CD4-positive, alpha-beta T cell treated with Interleukin-10 for 1 hour (primary cell): ENCODE data around the gene ATF7IP2.
"Not testable (repeated sequence)": the region's sequence is repeated elsewhere in the genome, so short reads cannot be mapped to it uniquely, and the experiment has no call there.

Experiments
- DNase-seq: peaks from one replicate; pipeline ENCODE4 v3.0.0-alpha.2; 2020

Gene ATF7IP2, protein sequence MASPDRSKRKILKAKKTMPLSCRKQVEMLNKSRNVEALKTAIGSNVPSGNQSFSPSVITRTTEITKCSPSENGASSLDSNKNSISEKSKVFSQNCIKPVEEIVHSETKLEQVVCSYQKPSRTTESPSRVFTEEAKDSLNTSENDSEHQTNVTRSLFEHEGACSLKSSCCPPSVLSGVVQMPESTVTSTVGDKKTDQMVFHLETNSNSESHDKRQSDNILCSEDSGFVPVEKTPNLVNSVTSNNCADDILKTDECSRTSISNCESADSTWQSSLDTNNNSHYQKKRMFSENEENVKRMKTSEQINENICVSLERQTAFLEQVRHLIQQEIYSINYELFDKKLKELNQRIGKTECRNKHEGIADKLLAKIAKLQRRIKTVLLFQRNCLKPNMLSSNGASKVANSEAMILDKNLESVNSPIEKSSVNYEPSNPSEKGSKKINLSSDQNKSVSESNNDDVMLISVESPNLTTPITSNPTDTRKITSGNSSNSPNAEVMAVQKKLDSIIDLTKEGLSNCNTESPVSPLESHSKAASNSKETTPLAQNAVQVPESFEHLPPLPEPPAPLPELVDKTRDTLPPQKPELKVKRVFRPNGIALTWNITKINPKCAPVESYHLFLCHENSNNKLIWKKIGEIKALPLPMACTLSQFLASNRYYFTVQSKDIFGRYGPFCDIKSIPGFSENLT

DNA sequence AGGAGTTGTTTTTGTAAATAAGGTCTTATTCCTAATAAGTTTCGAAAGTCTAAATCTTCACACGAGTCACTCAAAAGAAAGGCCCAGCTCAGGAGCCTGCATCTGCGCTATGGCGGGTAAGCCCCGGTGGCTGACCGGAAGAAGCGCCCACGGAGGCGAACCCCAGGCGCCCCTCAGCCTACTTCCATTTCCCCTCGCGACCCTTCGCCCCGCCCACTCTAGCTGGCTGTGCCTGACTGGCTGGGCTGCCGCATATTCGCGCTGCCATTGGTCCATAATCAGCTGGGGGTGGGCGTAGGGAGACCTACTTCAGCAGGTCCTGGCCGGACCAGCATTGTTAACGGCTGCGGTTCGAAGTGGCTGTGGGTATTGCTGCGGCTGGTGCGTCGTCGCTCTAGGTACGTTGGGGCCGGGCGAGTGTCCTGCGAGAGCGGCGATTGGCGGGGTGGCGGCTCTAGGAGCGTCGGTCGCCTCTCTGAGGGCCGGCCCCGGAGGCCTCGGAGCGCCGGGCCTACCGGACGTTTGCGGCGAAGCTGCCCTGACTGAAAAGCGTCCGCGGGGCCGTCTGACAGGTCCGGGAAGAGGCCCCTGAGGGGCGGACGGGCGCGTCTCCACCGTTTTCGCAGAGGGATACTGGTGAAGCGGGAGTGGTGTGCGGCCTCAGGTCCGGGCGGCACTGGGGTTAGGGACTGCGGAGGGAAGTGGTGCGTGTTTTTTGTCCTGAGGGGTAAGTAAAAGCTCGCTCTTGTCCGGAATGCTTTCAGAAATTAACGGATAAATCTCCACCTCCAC is at the start of gene ATF7IP2:
ATF7IP2 (plus strand) TSS at position 337 of the 792 bp plus-strand sequence. CDS start 44,560 bp downstream, outside the sequence.
- peak; percentile 92 for DNase-seq

DNA sequence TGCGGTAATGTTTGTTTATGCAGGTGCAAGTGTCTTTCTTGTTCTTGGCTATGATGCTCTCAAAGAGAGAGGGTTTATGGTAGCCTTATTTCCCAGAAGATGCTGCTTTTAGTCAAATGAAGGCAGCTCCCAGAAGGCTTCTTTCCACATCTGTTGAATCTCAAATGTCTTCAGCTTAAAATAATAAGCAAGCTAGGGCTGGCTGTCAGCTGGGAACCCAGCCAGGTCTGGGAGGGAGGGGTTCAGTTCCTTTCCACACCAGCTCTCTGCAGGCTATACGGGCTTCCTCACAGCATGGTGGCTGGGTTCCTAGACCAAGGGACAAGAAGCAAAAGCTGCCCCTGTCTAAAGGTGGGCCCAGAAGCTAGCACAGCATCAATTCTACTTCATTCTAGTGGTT is 47.4 kb upstream of the ATF7IP2 start:
- DNase-seq: no peak

DNA sequence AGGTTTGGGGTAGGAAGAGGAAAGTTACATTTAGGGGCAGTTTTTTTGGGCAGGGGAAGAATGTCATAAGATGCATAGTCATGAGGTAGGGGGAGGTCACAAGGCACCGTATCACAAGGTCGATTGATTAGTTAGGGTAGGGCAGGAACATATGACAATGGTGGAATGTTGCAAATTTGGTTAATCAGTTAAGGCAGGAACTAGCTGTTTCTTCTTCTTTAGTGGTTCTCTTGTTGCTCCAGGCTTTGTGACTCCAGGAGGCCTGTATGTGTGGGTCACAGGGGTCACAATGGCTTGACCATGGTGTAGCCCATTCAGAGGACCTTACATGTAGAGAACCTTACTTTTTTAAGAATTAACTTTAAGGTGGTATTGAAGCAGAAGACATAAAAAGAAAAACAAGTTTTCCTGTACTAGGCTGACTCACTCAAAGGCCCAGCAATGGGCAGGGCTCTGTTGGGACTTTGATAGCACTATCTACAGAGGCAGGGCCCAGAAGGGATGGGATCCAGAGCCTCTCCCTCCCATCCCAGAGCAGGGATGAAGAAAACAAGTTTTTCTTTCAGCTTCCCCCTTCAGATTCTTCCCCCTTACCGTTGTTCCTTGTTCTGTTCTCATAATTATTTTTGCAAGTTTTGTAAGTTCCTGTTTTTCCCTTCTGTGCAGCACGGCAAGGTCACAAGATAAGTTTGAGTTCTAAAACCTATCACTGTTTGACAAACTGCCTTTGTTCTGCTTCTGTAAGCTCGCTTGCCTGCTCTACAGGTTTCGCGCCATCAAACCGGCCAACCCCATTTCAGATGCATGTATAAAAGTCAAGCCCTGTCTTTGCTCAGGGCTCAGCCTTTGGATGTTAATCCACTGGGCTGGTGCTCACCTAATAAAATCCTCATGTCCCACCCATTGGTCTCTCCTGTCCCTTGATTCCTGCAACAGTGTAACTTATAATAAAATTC is 45.8 kb upstream of the ATF7IP2 start:
- no peak for DNase-seq

DNA sequence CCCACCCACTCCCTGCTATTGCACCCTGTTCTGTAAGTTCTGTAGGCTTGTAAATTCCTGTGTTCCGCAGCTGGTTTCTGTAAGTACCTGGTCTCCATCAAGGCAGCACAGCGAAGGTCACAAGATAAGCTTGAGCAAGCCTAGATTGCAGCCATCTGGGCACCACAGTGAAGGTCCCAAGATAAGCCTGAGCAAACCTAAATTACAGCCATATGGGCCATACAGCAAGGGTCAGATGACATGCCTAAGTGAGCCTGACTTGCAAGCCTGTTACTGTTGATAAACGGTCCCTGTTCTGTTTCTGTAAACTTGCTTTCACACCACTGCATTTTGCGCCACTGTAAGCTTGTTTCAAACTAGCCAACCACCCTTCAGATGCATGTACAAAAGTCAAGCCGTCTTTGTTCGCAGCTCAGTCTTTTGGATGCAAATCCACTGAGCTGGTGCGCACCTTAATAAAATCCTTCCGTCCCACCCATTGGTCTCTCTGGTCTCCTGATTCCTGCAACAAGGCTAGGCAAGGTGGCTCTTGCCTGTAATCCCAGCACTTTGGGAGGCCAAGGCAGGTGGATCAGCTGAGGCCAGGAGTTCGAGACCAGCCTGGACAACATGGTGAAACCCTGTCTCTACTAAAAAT is 42.6 kb upstream of the ATF7IP2 start:
- no peak for DNase-seq

DNA sequence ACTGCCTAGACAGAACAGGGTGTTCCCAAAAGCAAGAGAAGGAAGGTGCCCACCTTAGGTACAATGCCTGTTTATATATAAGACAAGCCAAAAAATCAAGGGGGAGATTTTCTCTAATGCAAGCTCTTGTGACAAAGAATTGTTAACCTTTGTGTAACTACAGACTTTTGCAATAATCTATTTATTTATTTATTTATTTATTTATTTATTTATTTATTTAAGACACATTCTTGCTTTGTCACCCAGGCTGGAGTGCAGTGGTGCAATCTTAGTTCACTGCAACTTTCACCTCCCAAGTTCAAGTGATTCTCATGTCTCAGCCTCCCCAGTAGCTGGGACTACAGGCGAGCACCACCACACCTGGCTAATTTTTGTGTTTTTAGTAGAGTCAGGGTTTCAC is 41.2 kb upstream of the ATF7IP2 start:
- DNase-seq: not testable (repeated sequence)

DNA sequence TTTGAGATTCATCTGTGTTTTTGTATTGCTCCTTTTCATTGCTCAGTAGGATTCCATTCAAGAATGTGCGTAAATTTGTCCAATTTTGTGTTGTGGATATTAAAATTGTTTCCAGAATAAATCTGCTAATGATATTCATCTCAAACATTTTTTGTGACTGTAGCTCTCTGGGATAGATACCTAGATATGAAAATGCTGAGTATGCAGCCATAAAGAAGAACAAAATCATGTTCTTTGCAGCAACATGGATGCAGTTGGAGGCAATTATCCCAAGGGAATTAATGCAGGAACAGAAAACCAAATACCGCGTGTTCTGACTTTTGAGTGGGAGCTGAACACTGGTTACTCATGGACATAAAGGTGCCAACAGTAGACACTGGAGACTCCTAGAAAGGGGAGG is 40.2 kb upstream of the ATF7IP2 start:
- DNase-seq: no peak

DNA sequence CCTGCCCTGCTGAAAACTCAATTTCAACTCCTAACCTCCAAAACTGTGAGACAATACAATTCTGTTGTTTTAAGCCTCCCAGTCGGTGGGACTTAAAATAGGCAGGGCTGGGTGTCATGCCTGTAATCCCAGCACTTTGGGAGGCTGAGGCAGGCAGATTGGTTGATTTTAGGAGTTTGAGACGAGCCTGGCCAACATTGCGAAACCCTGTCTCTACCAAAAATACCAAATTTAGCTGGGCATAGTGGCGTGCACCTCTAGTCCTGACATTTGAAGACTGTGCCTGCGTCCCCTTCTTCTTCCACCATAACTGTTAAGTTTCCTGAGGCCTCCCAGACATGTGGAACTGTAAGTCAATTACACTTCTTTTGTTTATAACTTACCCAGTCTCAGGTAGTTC is 36.0 kb upstream of the ATF7IP2 start:
- DNase-seq: no peak

DNA sequence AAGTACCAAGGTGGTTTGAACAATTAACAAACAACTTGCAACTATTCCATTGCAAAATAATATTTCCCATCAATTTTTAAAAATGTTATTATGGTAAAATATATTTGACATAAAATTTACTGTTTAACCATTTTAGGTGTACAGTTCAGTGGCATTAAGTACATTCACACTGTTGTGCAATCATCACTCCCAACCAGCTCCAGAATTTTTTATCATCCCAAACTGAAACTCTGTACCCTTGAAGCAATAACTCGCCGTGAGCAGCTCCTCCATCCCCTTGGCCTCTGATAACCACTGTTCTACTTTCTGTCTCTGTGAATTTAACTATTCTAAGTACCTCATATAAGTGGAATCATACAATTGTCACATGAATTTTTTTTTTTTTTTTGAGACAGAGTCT is 33.6 kb upstream of the ATF7IP2 start:
- DNase-seq: no peak

DNA sequence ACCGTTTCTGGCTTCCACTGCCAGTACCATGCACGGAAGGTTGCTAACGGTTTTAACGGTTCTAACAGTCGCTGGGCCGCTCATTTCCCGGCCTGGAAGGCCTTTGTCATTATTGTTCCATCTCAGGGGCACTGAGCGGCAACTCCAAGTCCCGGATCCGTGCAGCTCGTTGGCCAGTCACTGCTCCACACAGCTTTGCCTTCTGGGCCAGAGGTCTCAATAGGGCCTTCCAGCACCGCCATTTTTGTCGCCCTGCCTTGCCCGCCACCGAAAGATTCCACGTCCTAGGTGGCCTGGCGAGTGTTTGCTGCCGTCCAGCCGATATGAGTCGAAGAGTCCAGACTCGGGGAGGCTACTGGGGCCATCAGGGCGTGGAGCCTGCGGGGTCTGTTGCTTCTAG is 30.3 kb upstream of the ATF7IP2 start:
- DNase-seq: no peak

DNA sequence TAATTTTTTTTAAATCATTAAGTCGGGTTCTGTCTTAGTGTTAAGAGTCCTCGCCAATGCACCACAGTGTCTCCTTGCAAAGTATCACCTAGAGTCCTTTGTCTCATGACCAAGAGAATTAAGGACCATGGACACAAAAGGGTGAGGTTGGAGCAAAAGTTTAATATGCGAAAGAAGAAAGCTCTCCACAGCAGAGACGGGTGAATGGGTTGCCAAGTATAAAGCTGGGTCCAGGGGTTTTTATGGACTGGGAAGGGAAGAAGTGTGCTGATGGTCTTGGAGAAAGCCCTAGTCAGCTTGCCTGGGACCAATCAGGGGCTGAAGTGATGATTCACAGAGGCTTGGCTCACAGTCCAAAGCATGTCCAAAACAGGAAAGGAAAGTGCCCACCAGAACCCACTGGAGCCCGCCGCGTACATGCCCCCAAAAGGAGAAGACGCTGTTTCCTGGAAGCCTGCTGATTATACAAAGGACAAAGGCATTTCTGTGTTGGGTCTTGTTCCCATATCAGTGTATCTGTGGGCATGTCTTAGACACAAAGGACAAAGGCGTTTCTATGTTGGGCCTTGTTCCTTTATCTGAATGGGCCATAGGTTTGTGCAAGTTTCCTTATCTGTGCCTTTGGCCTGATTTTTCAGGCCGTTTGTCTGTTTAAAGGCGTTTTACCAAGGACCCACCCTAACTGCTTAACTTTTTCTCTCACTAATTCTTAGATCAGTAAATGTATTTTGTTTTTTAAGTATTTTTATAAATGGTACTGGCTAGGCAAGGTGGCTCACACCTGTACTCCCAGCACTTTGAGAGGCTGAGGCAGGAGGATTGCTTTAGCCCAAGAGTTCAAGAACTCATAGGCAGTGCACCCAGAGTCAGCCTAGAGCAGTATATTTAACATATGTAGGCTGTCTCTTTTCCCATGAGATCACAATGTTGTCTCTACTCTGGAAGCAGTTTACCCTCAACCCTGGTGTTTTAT is 28.7 kb upstream of the ATF7IP2 start:
- DNase-seq: no peak

DNA sequence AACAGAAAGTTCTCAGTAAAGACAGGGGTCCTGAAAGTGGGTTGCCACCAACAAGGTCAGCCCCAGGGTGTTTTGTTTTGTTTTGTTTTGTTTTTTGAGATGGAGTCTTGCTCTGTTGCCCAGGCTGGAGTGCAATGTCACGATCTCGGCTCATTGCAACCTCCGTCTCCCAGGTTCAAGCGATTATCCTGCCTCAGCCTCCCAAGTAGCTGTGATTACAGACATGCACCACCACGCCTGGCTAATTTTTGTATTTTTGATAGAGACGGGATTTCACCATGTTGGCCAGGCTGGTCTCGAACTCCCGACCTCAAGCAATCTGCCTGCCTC is 24.1 kb upstream of the ATF7IP2 start:
- not testable (repeated sequence) for DNase-seq

DNA sequence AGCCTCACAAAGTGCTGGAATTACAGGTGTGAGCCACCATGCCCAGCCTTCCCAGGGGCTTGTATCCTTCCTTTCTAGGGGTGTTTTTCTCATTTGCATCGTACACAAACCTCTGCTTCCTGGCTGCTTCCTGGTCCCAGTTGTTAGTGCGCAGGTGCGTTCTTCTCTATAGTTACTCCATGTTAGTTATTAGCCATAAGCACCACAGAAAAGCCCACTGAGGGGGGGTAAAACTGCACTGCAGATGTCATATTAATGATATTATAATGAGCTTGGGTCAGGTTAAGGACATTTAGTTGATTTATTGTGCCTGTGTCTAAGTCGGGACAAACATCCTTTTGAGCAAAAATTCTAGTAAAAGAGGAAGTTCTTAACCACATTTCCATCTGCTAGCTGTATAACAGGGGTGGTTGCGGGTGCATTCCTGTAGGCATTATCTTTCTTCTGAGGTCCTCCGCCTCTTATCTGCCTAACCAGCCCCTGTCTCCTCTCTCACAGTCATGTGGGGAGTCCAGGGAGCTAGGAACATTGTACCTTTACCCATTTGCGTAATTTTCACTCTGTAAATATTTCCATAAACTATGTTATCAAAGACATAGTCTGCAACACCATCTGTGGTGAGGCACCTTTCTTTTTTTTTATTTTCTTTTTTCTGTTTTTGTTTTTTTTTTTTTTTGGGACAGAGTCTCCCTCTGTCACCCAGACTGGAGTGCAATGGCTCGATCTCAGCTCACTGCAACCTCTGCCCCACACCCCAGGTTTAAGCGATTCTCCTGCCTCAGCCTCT is 23.6 kb upstream of the ATF7IP2 start:
- DNase-seq: peak; percentile 15

DNA sequence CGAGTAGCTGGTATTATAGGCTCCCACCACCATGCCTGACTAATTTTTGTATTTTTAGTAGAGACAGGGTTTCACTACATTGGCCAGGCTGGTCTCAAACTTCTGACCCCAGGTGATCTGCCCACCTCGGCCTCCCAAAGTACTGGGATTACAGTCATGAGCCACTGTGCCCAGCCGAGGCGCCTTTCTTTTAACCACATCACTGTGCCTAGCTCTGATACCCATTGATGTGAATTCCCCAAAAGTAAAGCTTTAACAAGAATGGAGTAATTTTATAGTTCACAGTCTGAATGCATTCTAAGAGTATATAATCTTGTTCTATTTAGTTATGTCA is 23.0 kb upstream of the ATF7IP2 start:
- DNase-seq: not testable (repeated sequence)

DNA sequence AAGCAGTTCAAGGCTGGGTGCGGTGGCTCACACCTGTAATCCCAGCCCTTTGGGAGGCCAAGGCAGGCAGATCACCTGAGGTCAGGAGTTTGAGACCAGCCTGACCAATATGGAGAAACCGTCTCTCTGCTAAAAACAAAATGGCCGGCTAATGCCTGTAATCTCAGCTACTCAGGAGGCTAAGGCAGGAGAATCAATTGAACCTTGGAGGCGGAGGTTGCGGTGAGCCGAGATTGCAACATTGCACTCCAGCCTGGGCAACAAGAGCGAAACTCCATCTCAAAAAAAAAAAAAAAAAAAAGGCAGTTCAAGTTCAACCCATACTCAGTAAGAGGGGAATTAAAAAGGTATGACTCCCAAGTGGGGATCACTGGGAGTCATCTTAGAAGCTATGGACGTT is 19.2 kb upstream of the ATF7IP2 start:
- DNase-seq: not testable (repeated sequence)

DNA sequence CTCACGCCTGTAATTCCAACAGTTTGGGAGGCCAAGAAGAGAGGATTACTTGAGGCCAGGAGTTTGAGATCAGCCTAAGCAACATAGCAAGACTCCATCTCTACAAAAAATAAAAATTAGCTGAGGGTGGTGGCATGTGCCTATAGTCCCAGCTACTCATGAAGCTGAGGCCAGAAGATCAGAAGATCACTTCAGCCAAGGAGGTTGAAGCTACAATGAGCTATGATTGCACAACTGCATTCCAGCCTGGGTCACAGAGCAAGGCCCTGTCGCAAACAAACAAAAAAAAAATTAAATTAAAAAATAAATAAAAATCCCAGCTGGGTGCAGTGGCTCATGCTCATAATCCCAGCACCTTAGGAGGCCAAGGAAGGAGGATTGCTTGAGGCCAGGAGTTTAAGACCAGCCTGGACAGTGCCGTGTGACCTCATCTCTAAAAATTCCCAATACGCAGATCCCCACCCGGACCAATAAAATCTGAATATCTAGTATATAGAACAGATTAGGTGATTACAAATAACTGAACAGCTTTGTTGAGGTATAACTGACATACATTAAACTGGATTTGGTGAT is 18.2 kb upstream of the ATF7IP2 start:
- no peak for DNase-seq

DNA sequence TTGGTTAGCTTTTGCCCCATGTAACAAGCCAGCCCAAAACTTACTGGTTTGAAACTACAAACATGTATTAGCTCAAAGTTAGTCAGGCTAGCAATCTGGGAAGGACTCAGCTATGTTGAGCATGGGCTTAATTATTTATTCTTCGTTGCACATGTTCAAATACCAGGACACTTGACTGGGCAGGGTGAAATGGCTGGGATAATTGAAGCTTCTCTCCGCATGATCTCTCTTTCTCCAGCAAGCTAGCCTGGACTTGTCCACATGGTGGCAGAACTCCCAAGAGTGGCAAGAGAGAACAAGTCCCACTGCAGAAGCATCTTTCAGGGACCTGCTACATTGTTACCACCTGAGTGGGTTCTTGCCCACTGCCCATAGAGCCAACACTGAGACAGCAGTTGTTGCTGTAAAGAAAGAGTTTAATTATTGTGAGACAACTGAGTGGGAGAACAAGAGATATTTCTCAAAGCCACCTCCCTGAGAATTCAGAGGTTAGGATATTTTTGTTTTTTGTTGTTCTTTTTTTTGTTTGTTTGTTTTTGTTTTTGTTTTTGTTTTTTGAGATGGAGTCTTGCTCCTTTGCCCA is 16.8 kb upstream of the ATF7IP2 start:
- DNase-seq: no peak

DNA sequence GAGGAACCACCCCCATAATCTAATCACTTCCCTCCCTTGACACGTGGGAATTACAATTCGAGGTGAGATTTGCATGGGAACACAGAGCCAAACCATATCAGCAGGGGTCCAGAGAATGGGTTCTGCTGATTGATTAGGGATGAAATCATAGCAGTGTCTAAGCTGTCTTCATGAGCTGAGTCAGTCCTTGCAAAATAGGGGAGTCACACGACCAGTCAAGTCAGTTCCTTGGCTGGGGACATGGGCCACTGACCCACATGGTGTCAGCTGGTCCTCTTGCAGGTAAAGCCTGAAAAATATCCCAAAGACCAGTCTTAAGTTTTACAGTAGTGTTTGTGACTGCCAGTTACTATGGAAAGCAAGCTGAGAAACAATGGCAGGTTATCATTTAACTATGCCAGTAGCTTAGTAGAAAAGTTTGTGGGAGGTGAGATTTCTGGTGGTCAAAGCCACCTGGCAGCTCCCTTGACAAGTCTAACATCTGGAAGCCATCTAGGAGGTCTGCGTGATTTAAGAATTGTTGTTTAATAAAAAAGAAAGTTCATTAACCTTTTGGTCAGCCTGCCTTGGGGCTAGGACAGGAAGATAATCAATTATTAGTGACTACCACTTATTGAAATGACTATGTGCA is 15.7 kb upstream of the ATF7IP2 start:
- DNase-seq: no peak

DNA sequence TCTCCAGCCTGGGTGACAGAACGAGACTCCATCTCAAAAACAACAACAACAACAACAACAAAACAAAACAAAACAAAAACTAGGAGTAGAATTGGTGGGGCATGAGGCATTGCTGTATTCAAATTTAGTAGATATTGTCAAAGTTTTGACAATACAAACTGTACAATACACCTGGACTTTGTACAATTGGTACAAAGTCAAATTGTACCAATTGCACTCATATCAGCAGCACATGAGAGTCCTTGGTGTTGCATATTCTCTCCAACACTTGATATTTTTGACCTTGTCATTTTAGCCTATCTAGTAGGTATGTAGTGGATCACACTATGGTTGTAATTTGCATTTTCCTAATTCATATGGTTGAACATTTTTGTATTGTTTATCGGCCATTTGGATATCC is 14.3 kb upstream of the ATF7IP2 start:
- DNase-seq: no peak

DNA sequence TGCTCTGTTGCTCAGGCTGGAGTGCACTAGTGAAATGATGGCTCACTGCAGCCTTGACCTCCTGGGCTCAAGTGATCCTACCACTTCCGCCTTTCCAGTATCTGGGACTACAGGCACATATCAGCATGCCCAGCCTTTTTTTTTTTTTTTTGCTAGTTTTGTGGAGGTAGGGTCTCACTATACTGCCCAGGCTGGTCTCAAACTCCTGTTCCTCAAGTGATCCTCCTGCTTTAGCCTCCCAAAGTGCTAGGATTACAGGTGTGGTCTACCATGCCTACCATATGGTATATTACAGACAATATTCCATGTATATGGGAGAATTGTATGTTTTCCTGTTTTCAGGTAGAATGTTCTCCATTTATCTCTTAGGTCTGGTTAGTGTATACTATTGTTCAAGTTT is 12.3 kb upstream of the ATF7IP2 start:
- no peak for DNase-seq
